ENCODE measurements around the gene LHFPL3. TPM values are rescaled to one million over a fixed set of nuclear protein-coding genes. Genes with fewer than 3 reads are reported as not detected.

LHFPL3 gene
- total and polyA plus RNA-seq, 2 experiments from 2014 or later, result 0.24 TPM; not detected in 1

GRCh38 chr7:104936546-104936945, 608.1 kb downstream of the LHFPL3 start:
- no peak overlapping the region for H3K4me3 Mint-ChIP-seq
- Histone ChIP-seq H3K27me3 (ENCODE audit: insufficient read depth) (no peaks in the 10 kb centered on the region), H3K79me2 (replicated peaks; ENCODE audit: insufficient read depth) (no peaks in the 10 kb centered on the region), H3K4me3 (no peak overlapping the region), H3K36me3 (ENCODE audit: insufficient read depth) (no peaks in the 10 kb centered on the region), H4K20me1 (replicated peaks; ENCODE audit: insufficient read depth) (no peaks in the 10 kb centered on the region), H3K27ac (ENCODE audit: low read depth) (no peak overlapping the region), H3K4me2 (no peak overlapping the region), H3F3A (replicated peaks; ENCODE audit: low read depth) (peaks cover 6% of the 10 kb centered on the region; the same call in 1 of the 2 replicates), H3K9me2 (ENCODE audit: insufficient read depth) (no peaks in the 10 kb centered on the region), H2AFZ (no peak overlapping the region), H3K4me1 (ENCODE audit: insufficient read depth) (peaks cover 4% of the 10 kb centered on the region; the same call in 1 of the 2 replicates)
- peaks cover under 1% of the 10 kb centered on the region; the same call in 1 of the 3 replicates for H3K9me3 Mint-ChIP-seq
- H3K27ac Mint-ChIP-seq, result no peak overlapping the region
- H3K36me3 Mint-ChIP-seq (ENCODE audit: low read depth), result no peaks in the 10 kb centered on the region
- H3K27me3 Mint-ChIP-seq (ENCODE audit: insufficient read depth, low read depth, poor library complexity), result peaks cover 2% of the 10 kb centered on the region
- no peak for ATAC-seq
- DNase-seq (ENCODE audit: low spot score), result no peak
- TF ChIP-seq EZH2phosphoT487 (IDR thresholded peaks at IDR 0.05; ENCODE audit: unreplicated experiment) (no peak), JUNB (IDR thresholded peaks at IDR 0.05; ENCODE audit: unreplicated experiment) (no peak), CTCF (conservative IDR thresholded peaks at IDR 0.05; ENCODE audit: low read depth in 2 of 2) (no peak), ZNF462 (CRISPR knock-in tag; IDR thresholded peaks at IDR 0.05) (no peak), NANOG (IDR thresholded peaks at IDR 0.05; ENCODE audit: borderline replicate concordance) (no peak), STAT1 (IDR thresholded peaks at IDR 0.05; ENCODE audit: unreplicated experiment) (no peak), EZH2 (IDR thresholded peaks at IDR 0.05; ENCODE audit: low read depth, unreplicated experiment) (no peak), ETS1 (IDR thresholded peaks at IDR 0.05) (no peak), ZNF331 (CRISPR knock-in tag; IDR thresholded peaks at IDR 0.05; ENCODE audit: low read depth) (no peak), REST (IDR thresholded peaks at IDR 0.05; ENCODE audit: unreplicated experiment) (no peak), CREB1 (CRISPR knock-in tag; IDR thresholded peaks at IDR 0.05; ENCODE audit: low read depth) (no peak), POLR2AphosphoS5 (IDR thresholded peaks at IDR 0.05; ENCODE audit: low read depth) (no peak), ZNF114 (CRISPR knock-in tag; IDR thresholded peaks at IDR 0.05) (no peak)
- peaks cover 12% of the 10 kb centered on the region for H3K4me1 Mint-ChIP-seq
